Left renal pelvis (tissue), 4 donors: ENCODE results near the gene CD14. TPM values are rescaled to one million over a fixed set of nuclear protein-coding genes. Genes with fewer than 3 reads are reported as not detected.
"Not testable (repeated sequence)": the region's sequence is repeated elsewhere in the genome, so short reads cannot be mapped to it uniquely, and the experiment has no call there.

Experiments
- DNase-seq, 4 donors: peaks; one replicate each; pipeline ENCODE4 v3.0.0-alpha.2; 2013; ENCODE audit warnings: low read depth in 4 of 4, low spot score in 3 of 4
- polyA plus RNA-seq, 4 donors: library from polyadenylated mRNA; unstranded; fragments of 120-200 nt; gene quantifications; one replicate each; pipeline ENCODE4 v1.2.1, GENCODE V29; 2013; ENCODE audit not compliant: insufficient read length in 4 of 4

Gene CD14
- polyA plus RNA-seq, 4 donors = 9.1 to 52.7 (median 9.9) TPM

DNA sequence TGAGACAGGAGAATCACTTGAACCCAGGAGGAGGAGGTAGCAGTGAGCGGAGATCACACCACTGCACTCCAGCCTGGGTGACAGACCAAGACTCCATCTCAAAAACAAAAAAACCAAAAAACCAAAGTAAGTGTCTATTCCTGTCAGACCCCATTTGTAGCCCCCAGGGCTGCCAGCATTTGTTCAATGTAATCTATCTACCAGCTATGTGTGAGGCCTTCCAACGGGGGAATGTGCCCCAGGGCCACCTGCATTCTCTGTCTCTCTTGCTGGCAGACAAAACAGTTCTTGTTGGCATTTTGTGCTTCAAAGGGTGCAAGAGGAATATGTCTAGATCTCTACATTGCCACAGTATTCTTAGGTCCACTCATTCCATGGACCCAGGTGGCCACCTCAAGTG lies 34.1 kb downstream of the CD14 start:
- no peak for DNase-seq

DNA sequence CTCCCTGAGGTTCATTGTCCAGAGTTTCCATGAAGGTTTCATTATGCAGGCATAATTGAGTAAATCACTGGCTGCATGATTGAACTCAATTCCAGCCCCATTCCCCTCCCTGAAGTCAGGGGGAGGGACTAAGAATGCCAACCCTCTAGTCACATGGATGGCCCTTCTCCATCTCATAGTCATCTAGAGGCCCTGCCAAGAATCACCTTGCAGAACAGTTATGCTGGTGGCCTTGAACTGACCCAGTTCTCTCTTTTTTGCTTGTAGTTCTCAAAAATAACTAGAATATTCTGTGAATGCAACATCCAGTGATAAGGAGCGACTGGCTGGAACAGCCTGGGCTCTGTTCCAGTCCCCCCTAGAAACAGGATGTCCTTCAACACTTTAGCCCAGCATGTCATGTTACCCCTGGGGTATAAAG lies 36.6 kb downstream of the CD14 start:
- no peak for DNase-seq

DNA sequence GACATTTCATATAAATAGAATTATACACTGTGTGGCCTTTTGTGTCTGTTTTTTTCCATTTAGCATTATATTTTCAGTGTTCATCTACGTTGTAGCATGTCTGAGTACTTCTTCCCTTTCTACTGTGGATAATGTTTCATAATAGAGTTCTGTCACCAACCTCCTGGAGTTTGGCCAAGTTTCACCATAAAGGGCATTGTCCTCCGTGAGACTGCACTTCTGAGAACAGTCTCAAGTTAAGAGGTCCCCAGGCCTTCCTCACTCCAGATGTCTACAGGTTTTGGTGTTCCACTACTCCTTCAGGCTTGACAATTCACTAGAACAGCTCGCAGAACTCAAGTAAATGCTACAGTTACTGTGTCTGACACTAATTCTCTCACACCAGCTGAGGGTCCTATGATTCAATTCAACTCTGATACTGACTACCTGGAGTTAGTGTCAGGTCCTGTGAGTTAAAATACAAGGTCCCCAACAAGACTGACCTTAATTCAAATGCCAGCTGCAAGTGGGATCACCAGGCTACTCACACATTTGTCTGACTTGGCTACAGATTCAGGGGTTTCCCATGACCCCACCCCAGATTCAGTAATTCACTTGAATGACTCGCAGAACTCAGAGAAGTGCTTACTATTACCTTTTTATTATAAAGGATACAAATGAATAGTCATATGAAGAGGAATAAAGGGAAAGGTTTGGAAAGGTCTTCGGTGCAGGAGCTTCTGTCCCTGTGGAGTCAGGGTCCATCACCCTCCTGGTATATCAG lies 37.3 kb downstream of the CD14 start:
- no peak for DNase-seq

DNA sequence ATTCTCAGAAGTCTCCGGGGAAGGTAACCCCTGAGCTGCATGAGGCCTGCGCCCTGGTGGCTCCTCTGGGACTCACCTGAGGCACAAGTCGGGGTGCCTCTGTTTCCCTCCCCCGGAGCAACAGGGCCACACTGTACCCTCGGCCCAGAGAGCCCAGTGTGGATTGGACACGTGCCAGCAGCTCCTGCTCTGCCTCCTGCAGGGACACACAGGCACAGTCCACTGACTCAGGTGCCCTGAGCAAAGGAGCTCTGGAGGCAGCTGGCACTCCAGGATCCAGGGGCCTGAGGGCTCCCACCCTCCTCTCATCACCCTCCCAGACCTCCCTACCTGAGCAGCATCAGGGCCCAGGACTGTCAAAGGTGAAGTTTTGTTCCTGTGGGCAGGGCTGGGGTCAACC lies 38.8 kb downstream of the CD14 start:
- no peak for DNase-seq

DNA sequence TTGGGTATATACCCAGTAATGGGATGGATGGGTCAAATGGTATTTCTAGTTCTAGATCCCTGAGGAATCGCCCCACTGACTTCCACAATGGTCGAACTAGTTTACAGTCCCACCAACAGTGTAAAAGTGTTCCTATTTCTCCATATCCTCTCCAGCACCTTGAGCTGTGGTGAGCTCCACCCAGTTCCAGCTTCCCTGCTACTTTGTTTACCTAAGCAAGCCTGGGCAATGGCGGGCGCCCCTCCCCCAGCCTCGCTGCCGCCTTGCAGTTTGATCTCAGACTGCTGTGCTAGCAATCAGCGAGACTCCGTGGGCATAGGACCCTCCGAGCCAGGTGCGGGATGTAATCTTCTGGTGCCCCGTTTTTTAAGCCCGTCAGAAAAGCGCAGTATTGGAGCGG lies 39.9 kb downstream of the CD14 start:
- not testable (repeated sequence) for DNase-seq

DNA sequence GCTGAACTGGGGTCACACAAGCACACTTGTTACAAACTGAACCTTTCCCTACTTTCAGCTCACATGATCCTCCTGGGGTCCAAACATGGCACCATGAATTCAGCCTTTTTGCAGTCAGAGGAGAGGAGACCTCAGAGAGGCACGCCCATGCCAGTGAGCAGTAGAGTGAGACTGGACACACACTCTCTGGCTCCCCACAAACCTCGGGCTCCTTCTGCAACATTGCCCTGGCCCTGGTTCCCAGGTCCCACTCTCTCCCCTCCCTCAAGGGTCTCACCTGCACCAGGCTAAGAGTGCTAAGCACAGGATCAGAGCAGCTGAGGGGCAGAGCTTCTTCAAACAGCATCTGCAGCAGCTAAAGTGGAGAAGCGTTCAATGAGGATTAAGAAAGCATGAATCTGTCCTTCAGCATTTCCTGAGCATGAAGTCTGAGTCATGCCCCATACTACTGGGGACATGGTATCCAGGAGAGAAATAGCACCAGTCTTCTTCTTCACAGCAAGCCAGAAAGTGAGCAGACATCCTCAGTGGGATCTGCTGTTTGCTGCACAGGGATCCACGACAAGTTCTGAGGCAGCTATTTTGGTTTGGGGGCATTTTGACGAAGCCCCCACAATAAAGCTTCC lies 41.1 kb downstream of the CD14 start:
- no peak for DNase-seq

DNA sequence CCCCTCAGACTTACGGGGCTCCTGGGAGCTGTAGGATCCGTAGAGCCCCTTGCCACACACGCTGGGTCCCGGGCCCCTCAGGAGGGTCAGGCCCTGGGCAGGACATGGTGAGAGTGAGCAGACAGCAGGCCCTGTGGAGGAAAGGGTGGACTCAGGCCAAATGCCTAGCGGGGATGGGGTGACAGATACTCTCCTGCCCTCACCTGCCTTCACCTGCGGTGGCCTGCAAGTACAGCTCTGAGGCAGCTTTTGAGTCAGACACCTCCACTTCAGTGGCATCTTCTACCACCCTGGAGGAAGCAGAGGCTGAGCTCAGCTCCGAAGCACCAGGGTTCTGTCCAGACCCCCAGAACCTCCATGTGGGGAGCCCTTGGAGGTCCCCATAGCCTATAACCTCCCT lies 42.1 kb downstream of the CD14 start:
- DNase-seq = no peak

DNA sequence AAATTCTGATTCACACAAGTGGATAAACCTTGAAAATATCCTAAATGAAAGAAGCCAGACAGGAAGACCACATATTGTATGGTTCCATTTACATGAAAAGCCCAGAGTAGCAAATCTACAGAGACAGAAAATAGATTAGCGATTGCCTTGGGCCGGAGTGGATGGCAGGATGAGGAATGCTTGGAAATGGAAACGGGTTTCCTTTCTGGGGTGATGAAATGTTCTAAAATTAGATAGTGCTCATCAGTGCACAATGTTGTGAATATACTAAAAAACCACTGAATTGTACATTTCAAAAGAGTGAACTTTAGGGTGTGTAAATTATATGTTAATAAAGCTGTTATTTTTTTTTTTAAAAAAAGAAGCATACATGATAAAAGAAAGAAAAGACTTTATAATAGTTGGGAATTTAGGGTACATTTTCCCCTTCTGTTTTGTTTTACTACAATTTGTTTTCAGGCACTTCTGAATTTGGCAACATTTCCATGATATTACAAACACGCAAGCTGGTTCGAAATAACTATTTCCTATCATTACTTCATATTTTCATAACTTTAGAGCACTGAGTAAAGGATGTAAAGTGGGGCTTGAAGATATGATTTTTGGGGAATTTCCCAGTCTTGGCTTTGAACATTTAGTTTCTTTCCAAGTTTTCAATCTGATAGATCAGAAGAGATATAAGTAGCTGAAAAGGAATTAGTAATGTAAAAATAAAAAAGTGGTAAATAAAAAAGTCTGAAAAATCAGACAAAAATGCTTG lies 44.5 kb downstream of the CD14 start:
- DNase-seq = no peak

DNA sequence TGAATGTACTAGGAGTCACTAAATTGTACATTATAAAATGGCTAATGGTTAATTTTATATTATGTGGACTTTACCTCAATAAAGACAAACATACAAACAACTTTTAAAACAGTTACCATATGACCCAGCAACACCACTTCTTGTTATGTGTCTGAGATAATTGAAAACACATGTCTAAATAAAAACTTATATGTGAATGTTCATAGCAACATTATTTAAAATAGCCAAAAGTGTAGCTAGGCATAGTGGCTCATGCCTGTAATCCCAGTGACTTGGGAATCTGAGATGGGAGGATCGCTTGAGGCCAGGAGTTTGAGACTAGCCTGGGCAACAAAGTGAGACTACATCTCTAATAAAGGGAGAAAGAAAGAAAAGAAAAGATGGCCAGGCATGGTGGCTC lies 45.5 kb downstream of the CD14 start:
- no peak for DNase-seq

Other genes starting within 250 kb of the CD14 start
- 100 to 1,000 TPM in 3 of 4 donors, 10 to 100 TPM in 1; 95.9 to 125 (median 111) TPM for gene ANKHD1, start 231.3 kb downstream of the CD14 start, polyA plus RNA-seq
- 10 to 100 TPM in 2 of 4 donors, 1 to 10 TPM in 2; 6.2 to 14.5 (median 10.2) TPM for gene EIF4EBP3, start 85.5 kb downstream of the CD14 start, polyA plus RNA-seq
- gene SRA1, start 75.7 kb downstream of the CD14 start, polyA plus RNA-seq = 10 to 100 TPM; 21.8 to 32.0 (median 27.9) TPM
- 10 to 100 TPM; 29.7 to 57.1 (median 37.1) TPM for gene APBB3, start 68.6 kb downstream of the CD14 start, polyA plus RNA-seq
- gene SLC35A4, start 68.3 kb downstream of the CD14 start, polyA plus RNA-seq = 10 to 100 TPM; 62.3 to 85.7 (median 78.9) TPM
- 10 to 100 TPM; 10.2 to 23.4 (median 15.0) TPM for gene TMCO6, start 6.3 kb upstream of the CD14 start, polyA plus RNA-seq
- 10 to 100 TPM; 49.2 to 94.6 (median 74.6) TPM for gene NDUFA2, start 14.5 kb upstream of the CD14 start, polyA plus RNA-seq
- 100 to 1,000 TPM; 116 to 186 (median 162) TPM for gene IK, start 14.7 kb upstream of the CD14 start, polyA plus RNA-seq
- gene WDR55, start 31.7 kb upstream of the CD14 start, polyA plus RNA-seq = 10 to 100 TPM; 11.9 to 20.6 (median 14.4) TPM
- under 1 TPM in 3 of 4 donors, not detected in 1; 0.10 to 0.37 (median 0.24) TPM for gene DND1, start 40.4 kb upstream of the CD14 start, polyA plus RNA-seq
- 10 to 100 TPM; 55.2 to 81.9 (median 67.2) TPM for gene HARS1, start 58.2 kb upstream of the CD14 start, polyA plus RNA-seq
- 10 to 100 TPM; 32.2 to 55.7 (median 45.6) TPM for gene HARS2, start 58.3 kb upstream of the CD14 start, polyA plus RNA-seq
- gene ZMAT2, start 67.3 kb upstream of the CD14 start, polyA plus RNA-seq = 100 to 1,000 TPM in 2 of 4 donors, 10 to 100 TPM in 2; 89.2 to 147 (median 112) TPM
- under 1 TPM in 2 of 4 donors, not detected in 2; 0.03 to 0.06 TPM for gene PCDHA1, start 153.0 kb upstream of the CD14 start, polyA plus RNA-seq
- under 1 TPM; 0.19 to 0.61 (median 0.32) TPM for gene PCDHA2, start 161.7 kb upstream of the CD14 start, polyA plus RNA-seq
- under 1 TPM; 0.27 to 0.74 (median 0.35) TPM for gene PCDHA3, start 167.9 kb upstream of the CD14 start, polyA plus RNA-seq
- gene PCDHA4, start 173.9 kb upstream of the CD14 start, polyA plus RNA-seq = 1 to 10 TPM in 2 of 4 donors, under 1 TPM in 2; 0.37 to 1.5 (median 0.86) TPM
- under 1 TPM in 2 of 4 donors, not detected in 2; 0.11 to 0.22 TPM for gene PCDHA5, start 188.4 kb upstream of the CD14 start, polyA plus RNA-seq
- gene PCDHA6, start 194.8 kb upstream of the CD14 start, polyA plus RNA-seq = under 1 TPM; 0.26 to 0.79 (median 0.46) TPM
- gene PCDHA7, start 201.1 kb upstream of the CD14 start, polyA plus RNA-seq = under 1 TPM; 0.14 to 0.52 (median 0.33) TPM
- under 1 TPM in 3 of 4 donors, not detected in 1; 0.08 to 0.22 (median 0.11) TPM for gene PCDHA8, start 208.0 kb upstream of the CD14 start, polyA plus RNA-seq
- under 1 TPM in 3 of 4 donors, not detected in 1; 0.03 to 0.12 (median 0.06) TPM for gene PCDHA9, start 215.2 kb upstream of the CD14 start, polyA plus RNA-seq
- gene PCDHA10, start 222.7 kb upstream of the CD14 start, polyA plus RNA-seq = 1 to 10 TPM in 1 of 4 donors, under 1 TPM in 3; 0.10 to 1.4 (median 0.65) TPM
- under 1 TPM; 0.17 to 0.38 (median 0.24) TPM for gene PCDHA11, start 235.8 kb upstream of the CD14 start, polyA plus RNA-seq
- gene PCDHA12, start 242.1 kb upstream of the CD14 start, polyA plus RNA-seq = under 1 TPM; 0.04 to 0.82 (median 0.14) TPM
- under 1 TPM in 3 of 4 donors, not detected in 1; 0.07 to 0.33 (median 0.09) TPM for gene PCDHA13, start 248.9 kb upstream of the CD14 start, polyA plus RNA-seq